HepG2 (cell line): ENCODE data around the gene FOCAD. TPM values are rescaled to one million over a fixed set of nuclear protein-coding genes. Genes with fewer than 3 reads are reported as not detected.

Experiments
- ATAC-seq: fragments of 200-7000 bp; cut with Tn5 transposase; 3 replicates; pipeline ENCODE4 v1.9.1; 2020; ENCODE audit warnings: mild to moderate bottlenecking, moderate library complexity
- BruUV-seq: library from RNA; stranded (reverse); fragments of 400-500 nt; replicated peaks from 2 replicates; lab custom pipeline; 2021; lab: Mats Ljungman, UMichigan
- CTCF ChIA-PET: fragments of 300-600 bp; formaldehyde crosslinking; extraction: SDS; loops from one replicate; lab custom pipeline; 2021; ENCODE audit warnings: low total read pairs, inconsistent platforms, low intra/inter-chr PET ratio; lab: Yijun Ruan, JAX
- POLR2A ChIA-PET: fragments of 350-600 bp; sonication (Branson Sonifier 250); formaldehyde crosslinking; loops from one replicate; lab custom pipeline; 2020; ENCODE audit warnings: antibody characterized with exemption, inconsistent platforms; lab: Yijun Ruan, JAX
- DNase-seq: peaks from one replicate; pipeline ENCODE4 v3.0.0-alpha.2; 2015; ENCODE audit warnings: low spot score
- FAIRE-seq: peaks from 3 replicates; lab custom pipeline; 2011; peaks lifted over from hg19 to GRCh38; lab: Jason Lieb, UNC
- H2AFZ ChIP-seq: one replicate; pipeline ENCODE4 v1.6.1; 2011; ENCODE audit warnings: low read length, inconsistent platforms
- H3K27ac ChIP-seq: fragments of 300-600 bp; 3 replicates; pipeline ENCODE4 v1.8.0; 2011; ENCODE audit warnings: mixed run types, mild to moderate bottlenecking, mixed read lengths, low read length, inconsistent platforms; ENCODE audit not compliant: insufficient read depth; ENCODE audit errors: extremely low read length
- H3K27me3 ChIP-seq, 2 experiments: fragments of 200-600 bp in 1 of 2; 2 replicates in 1 of 2; 3 replicates in 1 of 2; pipeline versions ENCODE4 v1.6.0 to v1.8.0; 2011; ENCODE audit warnings: low read length in 2 of 2, mild to moderate bottlenecking in 2 of 2, moderate library complexity in 2 of 2, inconsistent platforms in 1 of 2; ENCODE audit not compliant: insufficient read depth in 2 of 2, control insufficient read depth in 1 of 2
- H3K36me3 ChIP-seq, 2 experiments: fragments of 200-600 bp in 1 of 2; replicated peaks in 1 of 2; 2 replicates in 1 of 2; 3 replicates in 1 of 2; pipeline versions ENCODE4 v1.5.1 to v1.8.0; 2011; ENCODE audit warnings: low read length in 2 of 2, inconsistent platforms in 1 of 2; ENCODE audit not compliant: insufficient read depth in 2 of 2, control insufficient read depth in 1 of 2
- H3K4me1 ChIP-seq: 2 replicates; pipeline ENCODE4 v1.5.1; 2012; ENCODE audit warnings: low read length, inconsistent platforms; ENCODE audit not compliant: insufficient read depth
- H3K4me2 ChIP-seq: 2 replicates; pipeline ENCODE4 v1.6.0; 2011; ENCODE audit warnings: low read depth, low read length, inconsistent platforms
- H3K4me3 ChIP-seq, 3 experiments: fragments of 200-600 bp in 1 of 3; sonication (generic), shearing (Covaris generic) in 1 of 3; replicated peaks in 1 of 3; 2 replicates each; pipeline ENCODE4 v1.5.1; 2011 to 2016; ENCODE audit warnings: low read length in 3 of 3, inconsistent platforms in 2 of 3, low read depth in 2 of 3, mild to moderate bottlenecking in 2 of 3, control low read depth in 1 of 3, mixed read lengths in 1 of 3; ENCODE audit not compliant: insufficient read depth in 1 of 3
- H3K79me2 ChIP-seq: one replicate; pipeline ENCODE4 v1.6.1; 2011; ENCODE audit warnings: low read length, inconsistent platforms; ENCODE audit not compliant: insufficient read depth
- H3K9ac ChIP-seq: 2 replicates; pipeline ENCODE4 v1.6.0; 2011; ENCODE audit warnings: mild to moderate bottlenecking, low read depth, low read length, inconsistent platforms; ENCODE audit not compliant: insufficient read depth
- H3K9me3 ChIP-seq: 2 replicates; pipeline ENCODE4 v1.5.1; 2012; ENCODE audit warnings: mild to moderate bottlenecking, low read length
- H4K20me1 ChIP-seq: 2 replicates; pipeline ENCODE4 v1.6.0; 2011; ENCODE audit warnings: inconsistent platforms, mild to moderate bottlenecking, low read length, moderate library complexity; ENCODE audit not compliant: insufficient read depth
- DR1 ChIP-seq: sonication (generic); formaldehyde crosslinking; IDR thresholded peaks from 2 replicates; pipeline ENCODE4 v1.8.0; 2021; ENCODE audit warnings: mild to moderate bottlenecking, missing genetic modification reagents, inconsistent platforms
- GPN1 ChIP-seq: sonication (generic); formaldehyde crosslinking; IDR thresholded peaks from 2 replicates; pipeline ENCODE4 v1.5.1; 2020; ENCODE audit warnings: missing genetic modification reagents, borderline replicate concordance
- HDAC1 ChIP-seq: sonication (generic); formaldehyde crosslinking; IDR thresholded peaks from 2 replicates; pipeline ENCODE4 v1.5.1; 2020; ENCODE audit warnings: mild to moderate bottlenecking, missing genetic modification reagents
- HNRNPH1 ChIP-seq: fragments of 200-400 bp; formaldehyde crosslinking; optimal IDR thresholded peaks from 2 replicates; pipeline ENCODE3; 2017; ENCODE audit warnings: mild to moderate bottlenecking, low read depth, low read length
- IKZF5 ChIP-seq: IDR thresholded peaks from 2 replicates; pipeline ENCODE4 v1.6.1; 2018; ENCODE audit warnings: missing genetic modification reagents, mild to moderate bottlenecking, missing compliant biosample characterization
- KLF6 ChIP-seq: IDR thresholded peaks from 2 replicates; pipeline ENCODE4 v1.8.0; 2016; ENCODE audit warnings: missing biosample characterization, missing genetic modification reagents
- MIXL1 ChIP-seq: IDR thresholded peaks from 2 replicates; pipeline ENCODE4 v1.6.1; 2016
- PRDM15 ChIP-seq: sonication (generic); formaldehyde crosslinking; IDR thresholded peaks from 2 replicates; pipeline ENCODE4 v1.4.0; 2020; ENCODE audit warnings: missing genetic modification reagents
- SIN3A ChIP-seq: IDR thresholded peaks from 2 replicates; pipeline ENCODE4 v1.6.1; 2011; ENCODE audit warnings: low read depth, mild to moderate bottlenecking, control low read depth, low read length, borderline replicate concordance
- TGIF2 ChIP-seq: IDR thresholded peaks from 2 replicates; pipeline ENCODE4 v1.6.1; 2016; ENCODE audit warnings: control low read depth, missing compliant biosample characterization
- UBTF ChIP-seq: sonication (generic); formaldehyde crosslinking; IDR thresholded peaks from 2 replicates; pipeline ENCODE4 v1.4.0; 2020; ENCODE audit warnings: mild to moderate bottlenecking, missing genetic modification reagents
- ZNF207 ChIP-seq: fragments of 450-650 bp; IDR thresholded peaks from 2 replicates; pipeline ENCODE4 v1.6.1; 2016; ENCODE audit warnings: antibody characterized with exemption, borderline replicate concordance
- ZNF780A ChIP-seq: sonication (generic); formaldehyde crosslinking; IDR thresholded peaks from 2 replicates; pipeline ENCODE4 v1.8.0; 2022; ENCODE audit warnings: mild to moderate bottlenecking, missing genetic modification reagents, moderate library complexity
- WGBS: methylation state at CpG from one replicate; pipeline ENCODE4 v1.1.6; 2017; ENCODE audit warnings: low lambda C conversion rate; 5-methylcytosine and 5-hydroxymethylcytosine counted together
- in situ Hi-C: cut with HindIII; loops from 2 replicates; pipeline ENCODE4 v1.10.0; 2017; ENCODE audit warnings: low pct_unique_long_range_greater_than_20kb; ENCODE audit not compliant: extremely low pct_ligation_motif_present
- intact Hi-C: fragments of 100-400 bp; cut with micrococcal nuclease; formaldehyde crosslinking; loops from one replicate; pipeline ENCODE4 v1.10.0; 2022; ENCODE audit not compliant: unreplicated experiment
- polyA plus RNA-seq, 8 experiments: library from polyadenylated mRNA; depleted of rRNA in 3 of 8; stranded (reverse) in 7 of 8; unstranded in 1 of 8; fragments of >200 nt; fragmentation: Illumina TruSeq in 4 of 8; extraction: Trizol in 4 of 8; gene quantifications; 2 replicates each; pipeline versions ENCODE4 v1.2.1 to v1.2.3, GENCODE V29; 2011 to 2016; ENCODE audit warnings: low read depth in 4 of 8, missing spikeins in 1 of 8, mixed read lengths in 1 of 8; ENCODE audit not compliant: insufficient read depth in 1 of 8
- total RNA-seq, 5 experiments: library from RNA; depleted of rRNA; stranded (reverse); fragments of >200 nt; fragmentation: Illumina TruSeq; extraction: Trizol; gene quantifications; 2 replicates each; pipeline ENCODE4 v1.2.3, GENCODE V29; 2016; ENCODE audit warnings: low read depth in 1 of 5

Gene FOCAD
- total and polyA plus RNA-seq, 2 of the 13 experiments (the other 11 are each of a cell fraction or from before 2014, with no cell fraction given), result 18.0 to 31.1 TPM

GRCh38 chr9:20831028-20831427 is 147.0 kb downstream of the FOCAD start:
- Histone ChIP-seq H3K4me2 (no peak overlapping the region), H3K79me2 (no peaks in the 10 kb centered on the region), H3K36me3 (0 out of 5 replicates have a peak, but pooled peaks cover 0 to 3% of the 10 kb centered on the region in 2 experiments), H3K27ac (no peak overlapping the region), H3K4me3 (no peak overlapping the region), H4K20me1 (no peaks in the 10 kb centered on the region), H3K4me1 (peaks cover 12% of the 10 kb centered on the region), H3K27me3 (no peaks in the 10 kb centered on the region), H3K9me3 (no peaks in the 10 kb centered on the region), H3K9ac (no peak overlapping the region), H2AFZ (no peak overlapping the region)
- POLR2A ChIA-PET, result no interaction called here
- in situ Hi-C loops, result no loop called here
- BruUV-seq, result no TSS peak
- DNase-seq (no peak), FAIRE-seq (no peak), ATAC-seq (no peak)
- 96% methylated on average over 3 of the region's 3 CpGs for WGBS
- TF ChIP-seq HDAC1 (CRISPR knock-in tag), result no peak
- no peak for TF ChIP-seq KLF6
- no peak for TF ChIP-seq UBTF (CRISPR knock-in tag)
- TF ChIP-seq ZNF780A (CRISPR knock-in tag), result no peak
- no peak for TF ChIP-seq MIXL1 (CRISPR knock-in tag)
- TF ChIP-seq HNRNPH1, result no peak
- TF ChIP-seq PRDM15 (CRISPR knock-in tag), result no peak
- TF ChIP-seq DR1 (CRISPR knock-in tag), result no peak
- TF ChIP-seq GPN1 (CRISPR knock-in tag), result no peak
- no peak for TF ChIP-seq TGIF2
- TF ChIP-seq ZNF207, result no peak
- TF ChIP-seq SIN3A, result no peak
- TF ChIP-seq IKZF5 (CRISPR knock-in tag), result no peak
- CTCF ChIA-PET, result no interaction called here
- intact Hi-C loops, result no loop called here
